HepG2 (cell line): ENCODE data around the gene CCDC158.

Experiments used
- EZH2 ChIP-seq: conservative IDR thresholded peaks from 2 replicates; pipeline ENCODE4 v1.6.1; 2012; ENCODE audit warnings: mild to moderate bottlenecking, low read depth, low read length, moderate library complexity
- FOXK2 ChIP-seq: fragments of 450-650 bp; IDR thresholded peaks from 2 replicates; pipeline ENCODE4 v1.6.1; 2016
- HMGA1 ChIP-seq: sonication (generic); formaldehyde crosslinking; conservative IDR thresholded peaks from 2 replicates; pipeline ENCODE4 v1.4.0; 2020; ENCODE audit warnings: missing genetic modification reagents
- KDM2A ChIP-seq: sonication (generic); formaldehyde crosslinking; IDR thresholded peaks from 2 replicates; pipeline ENCODE4 v1.4.0; 2020; ENCODE audit warnings: low read depth, missing genetic modification reagents, borderline replicate concordance
- NFE2L2 ChIP-seq: fragments of 150-350 bp; IDR thresholded peaks from 2 replicates; pipeline ENCODE4 v1.6.1; 2014; ENCODE audit warnings: low read length
- SETDB1 ChIP-seq: sonication (generic); formaldehyde crosslinking; IDR thresholded peaks from 2 replicates; pipeline ENCODE4 v1.5.1; 2020; ENCODE audit warnings: missing genetic modification reagents, mild to moderate bottlenecking, borderline replicate concordance
- U2AF2 ChIP-seq: fragments of 200-400 bp; formaldehyde crosslinking; IDR thresholded peaks from 2 replicates; pipeline ENCODE4 v1.6.1; 2017; ENCODE audit warnings: low read depth, mild to moderate bottlenecking, low read length
- ZBTB20 ChIP-seq: sonication (generic); formaldehyde crosslinking; IDR thresholded peaks from 2 replicates; pipeline ENCODE4 v1.8.1; 2023; ENCODE audit warnings: missing genetic modification reagents, low read depth, mild to moderate bottlenecking, borderline replicate concordance
- ZBTB7B ChIP-seq: sonication (generic); formaldehyde crosslinking; IDR thresholded peaks from 2 replicates; pipeline ENCODE4 v1.4.0; 2020; ENCODE audit warnings: missing genetic modification reagents
- TF ChIP-seq, protein P1 (sequence below): sonication (generic); formaldehyde crosslinking; IDR thresholded peaks from 2 replicates; pipeline ENCODE4 v1.4.0; 2020; ENCODE audit warnings: missing genetic modification reagents
- TF ChIP-seq, protein P2 (sequence below), 2 experiments: sonication (generic) in 1 of 2; formaldehyde crosslinking in 1 of 2; IDR thresholded peaks; 2 replicates each; pipeline versions ENCODE4 v1.5.1 to v1.6.1; 2011 to 2020; ENCODE audit warnings: borderline replicate concordance in 1 of 2, low read depth in 1 of 2, low read length in 1 of 2, mild to moderate bottlenecking in 1 of 2, missing genetic modification reagents in 1 of 2, moderate library complexity in 1 of 2
- TF ChIP-seq, protein P3 (sequence below): sonication (generic); formaldehyde crosslinking; IDR thresholded peaks from 2 replicates; pipeline ENCODE4 v1.5.1; 2020; ENCODE audit warnings: mild to moderate bottlenecking, missing genetic modification reagents

DNA sequence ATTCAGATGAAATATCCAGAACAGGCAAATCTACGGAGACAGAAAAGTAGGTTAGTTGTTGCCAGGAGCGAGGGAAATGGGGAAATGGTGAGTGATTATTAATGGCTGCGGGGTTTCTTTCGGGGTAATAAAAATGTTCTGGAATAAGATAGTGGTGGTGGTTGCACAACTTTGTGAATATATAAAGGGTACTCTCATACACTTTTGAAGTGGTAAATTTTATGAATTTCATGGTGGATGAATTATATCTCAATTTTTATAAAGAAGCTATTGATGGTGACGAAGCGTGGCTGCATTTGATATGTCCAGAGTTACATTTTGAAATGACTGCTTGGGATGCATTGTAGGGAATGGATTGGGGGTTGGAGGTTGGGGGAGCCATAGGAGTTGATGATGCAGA is 153.1 kb downstream of the CCDC158 start:
- TF ChIP-seq ZBTB7B (no peak), KDM2A (CRISPR knock-in tag) (no peak), SETDB1 (CRISPR knock-in tag) (no peak), U2AF2 (no peak), ZBTB20 (CRISPR knock-in tag) (no peak), NFE2L2 (no peak), FOXK2 (no peak), EZH2 (no peak), HMGA1 (CRISPR knock-in tag) (no peak)
- TF ChIP-seq, protein P1, sequence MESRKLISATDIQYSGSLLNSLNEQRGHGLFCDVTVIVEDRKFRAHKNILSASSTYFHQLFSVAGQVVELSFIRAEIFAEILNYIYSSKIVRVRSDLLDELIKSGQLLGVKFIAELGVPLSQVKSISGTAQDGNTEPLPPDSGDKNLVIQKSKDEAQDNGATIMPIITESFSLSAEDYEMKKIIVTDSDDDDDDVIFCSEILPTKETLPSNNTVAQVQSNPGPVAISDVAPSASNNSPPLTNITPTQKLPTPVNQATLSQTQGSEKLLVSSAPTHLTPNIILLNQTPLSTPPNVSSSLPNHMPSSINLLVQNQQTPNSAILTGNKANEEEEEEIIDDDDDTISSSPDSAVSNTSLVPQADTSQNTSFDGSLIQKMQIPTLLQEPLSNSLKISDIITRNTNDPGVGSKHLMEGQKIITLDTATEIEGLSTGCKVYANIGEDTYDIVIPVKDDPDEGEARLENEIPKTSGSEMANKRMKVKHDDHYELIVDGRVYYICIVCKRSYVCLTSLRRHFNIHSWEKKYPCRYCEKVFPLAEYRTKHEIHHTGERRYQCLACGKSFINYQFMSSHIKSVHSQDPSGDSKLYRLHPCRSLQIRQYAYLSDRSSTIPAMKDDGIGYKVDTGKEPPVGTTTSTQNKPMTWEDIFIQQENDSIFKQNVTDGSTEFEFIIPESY (CRISPR knock-in tag) = no peak
- TF ChIP-seq, protein P2, sequence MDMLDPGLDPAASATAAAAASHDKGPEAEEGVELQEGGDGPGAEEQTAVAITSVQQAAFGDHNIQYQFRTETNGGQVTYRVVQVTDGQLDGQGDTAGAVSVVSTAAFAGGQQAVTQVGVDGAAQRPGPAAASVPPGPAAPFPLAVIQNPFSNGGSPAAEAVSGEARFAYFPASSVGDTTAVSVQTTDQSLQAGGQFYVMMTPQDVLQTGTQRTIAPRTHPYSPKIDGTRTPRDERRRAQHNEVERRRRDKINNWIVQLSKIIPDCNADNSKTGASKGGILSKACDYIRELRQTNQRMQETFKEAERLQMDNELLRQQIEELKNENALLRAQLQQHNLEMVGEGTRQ (IDR thresholded peaks at IDR 0.05; ENCODE audit: low read depth, low read length) = no peak
- TF ChIP-seq, protein P2 (CRISPR knock-in tag; IDR thresholded peaks at IDR 0.05; ENCODE audit: borderline replicate concordance) = no peak
- TF ChIP-seq, protein P3, sequence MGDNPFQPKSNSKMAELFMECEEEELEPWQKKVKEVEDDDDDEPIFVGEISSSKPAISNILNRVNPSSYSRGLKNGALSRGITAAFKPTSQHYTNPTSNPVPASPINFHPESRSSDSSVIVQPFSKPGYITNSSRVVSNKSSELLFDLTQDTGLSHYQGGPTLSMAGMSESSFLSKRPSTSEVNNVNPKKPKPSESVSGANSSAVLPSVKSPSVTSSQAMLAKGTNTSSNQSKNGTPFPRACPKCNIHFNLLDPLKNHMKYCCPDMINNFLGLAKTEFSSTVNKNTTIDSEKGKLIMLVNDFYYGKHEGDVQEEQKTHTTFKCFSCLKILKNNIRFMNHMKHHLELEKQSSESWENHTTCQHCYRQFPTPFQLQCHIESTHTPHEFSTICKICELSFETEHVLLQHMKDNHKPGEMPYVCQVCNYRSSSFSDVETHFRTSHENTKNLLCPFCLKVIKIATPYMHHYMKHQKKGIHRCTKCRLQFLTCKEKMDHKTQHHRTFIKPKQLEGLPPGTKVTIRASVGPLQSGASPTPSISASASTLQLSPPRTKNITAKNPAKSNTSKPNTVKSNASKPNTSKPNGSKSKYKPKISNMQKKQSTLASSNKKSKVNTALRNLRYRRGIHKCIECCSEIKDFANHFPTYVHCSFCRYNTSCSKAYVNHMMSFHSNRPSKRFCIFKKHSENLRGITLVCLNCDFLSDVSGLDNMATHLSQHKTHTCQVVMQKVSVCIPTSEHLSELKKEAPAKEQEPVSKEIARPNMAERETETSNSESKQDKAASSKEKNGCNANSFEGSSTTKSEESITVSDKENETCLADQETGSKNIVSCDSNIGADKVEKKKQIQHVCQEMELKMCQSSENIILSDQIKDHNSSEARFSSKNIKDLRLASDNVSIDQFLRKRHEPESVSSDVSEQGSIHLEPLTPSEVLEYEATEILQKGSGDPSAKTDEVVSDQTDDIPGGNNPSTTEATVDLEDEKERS (CRISPR knock-in tag) = no peak
